ENCODE data around the gene LAMP1.
A peak's percentile ranks its signal among the peaks of the same experiment; 100 is the strongest.
"Not testable (repeated sequence)": the region's sequence is repeated elsewhere in the genome, so short reads cannot be mapped to it uniquely, and the experiment has no call there.

LAMP1 gene

GRCh38 chr13:113296823-113297369 is at the start of gene LAMP1:
Gene LAMP1, plus strand, starts transcription at chr13:113297239. Its CDS starts 196 bp downstream, at chr13:113297435.
- peak; percentile 99 for DNase-seq (ENCODE audit: low spot score)

GRCh38 chr13:113252516-113253095 is 44.4 kb upstream of the LAMP1 start:
- DNase-seq (ENCODE audit: low spot score) = no peak

GRCh38 chr13:113257908-113258307 is 39.1 kb upstream of the LAMP1 start:
- not testable (repeated sequence) for DNase-seq (ENCODE audit: low spot score)

GRCh38 chr13:113258321-113259054 is 38.6 kb upstream of the LAMP1 start:
- no peak for DNase-seq (ENCODE audit: low spot score)

GRCh38 chr13:113260996-113261395 is 36.0 kb upstream of the LAMP1 start:
- DNase-seq (ENCODE audit: low spot score) = no peak

- DNase-seq (ENCODE audit: low spot score) = not testable (repeated sequence)
Observed at GRCh38 chr13:113263016-113263415, 34.0 kb upstream of the LAMP1 start.

GRCh38 chr13:113267642-113268405 is 29.2 kb upstream of the LAMP1 start:
- DNase-seq (ENCODE audit: low spot score) = no peak

GRCh38 chr13:113272031-113272430 is 25.0 kb upstream of the LAMP1 start:
- DNase-seq (ENCODE audit: low spot score) = no peak

GRCh38 chr13:113272701-113273181 is 24.3 kb upstream of the LAMP1 start:
- DNase-seq (ENCODE audit: low spot score) = no peak

- no peak for DNase-seq (ENCODE audit: low spot score)
Observed at GRCh38 chr13:113273321-113273720, 23.7 kb upstream of the LAMP1 start.

- peak; percentile 50 for DNase-seq (ENCODE audit: low spot score)
Observed at GRCh38 chr13:113273851-113274590, 23.0 kb upstream of the LAMP1 start.

GRCh38 chr13:113274721-113275120 is 22.3 kb upstream of the LAMP1 start:
- DNase-seq (ENCODE audit: low spot score) = no peak

GRCh38 chr13:113275387-113275786 is 21.7 kb upstream of the LAMP1 start:
- DNase-seq (ENCODE audit: low spot score) = peak; percentile 70

GRCh38 chr13:113280126-113280525 is 16.9 kb upstream of the LAMP1 start:
- DNase-seq (ENCODE audit: low spot score) = no peak

- no peak for DNase-seq (ENCODE audit: low spot score)
Observed at GRCh38 chr13:113283904-113284303, 13.1 kb upstream of the LAMP1 start.

- no peak for DNase-seq (ENCODE audit: low spot score)
Observed at GRCh38 chr13:113288880-113289279, 8.2 kb upstream of the LAMP1 start.

GRCh38 chr13:113291129-113291528 is 5.9 kb upstream of the LAMP1 start:
- no peak for DNase-seq (ENCODE audit: low spot score)

- peak; percentile 67 for DNase-seq (ENCODE audit: low spot score)
Observed at GRCh38 chr13:113292021-113292862, 4.8 kb upstream of the LAMP1 start.

- DNase-seq (ENCODE audit: low spot score) = no peak
Observed at GRCh38 chr13:113293686-113294085, 3.4 kb upstream of the LAMP1 start.

GRCh38 chr13:113295776-113296175 is 1.3 kb upstream of the LAMP1 start:
- DNase-seq (ENCODE audit: low spot score) = no peak

Data from GM03348 (cell line).